Measurements from ENCODE around the gene PTPN4.

DNA sequence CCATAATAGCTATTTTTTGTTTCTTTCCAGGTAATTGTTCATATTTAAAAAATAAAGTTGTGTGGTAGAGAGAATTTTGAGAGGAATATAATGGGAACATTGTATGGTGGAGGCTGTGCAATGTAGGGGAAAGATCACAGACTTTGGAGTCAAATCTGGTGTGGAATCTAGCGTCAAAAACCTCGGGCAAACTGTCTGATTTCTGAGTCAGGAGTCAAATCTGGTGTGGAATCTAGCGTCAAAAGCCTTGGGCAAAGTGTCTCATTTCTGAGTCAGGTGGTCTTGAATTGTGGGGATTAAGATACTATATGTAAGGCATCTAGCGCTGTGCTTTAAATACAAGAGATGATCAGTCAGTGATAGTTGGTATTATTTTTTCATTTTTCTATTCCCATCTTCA lies 5.1 kb downstream of the PTPN4 start:
- no peak for TF ChIP-seq POLR2AphosphoS5 (IDR thresholded peaks at IDR 0.05)
- no peak for TF ChIP-seq EP300 (IDR thresholded peaks at IDR 0.05)
